Activated T-cell treated with anti-CD3 and anti-CD28 coated beads, Interleukin-2, amount 50 U/mL, for 48 hours (primary cell): Measurements from ENCODE around the gene OLFML2B.

Experiments
- DNase-seq, 2 experiments: peaks; one replicate each; pipeline ENCODE4 v3.0.0-alpha.2; 2020

The OLFML2B gene

DNA sequence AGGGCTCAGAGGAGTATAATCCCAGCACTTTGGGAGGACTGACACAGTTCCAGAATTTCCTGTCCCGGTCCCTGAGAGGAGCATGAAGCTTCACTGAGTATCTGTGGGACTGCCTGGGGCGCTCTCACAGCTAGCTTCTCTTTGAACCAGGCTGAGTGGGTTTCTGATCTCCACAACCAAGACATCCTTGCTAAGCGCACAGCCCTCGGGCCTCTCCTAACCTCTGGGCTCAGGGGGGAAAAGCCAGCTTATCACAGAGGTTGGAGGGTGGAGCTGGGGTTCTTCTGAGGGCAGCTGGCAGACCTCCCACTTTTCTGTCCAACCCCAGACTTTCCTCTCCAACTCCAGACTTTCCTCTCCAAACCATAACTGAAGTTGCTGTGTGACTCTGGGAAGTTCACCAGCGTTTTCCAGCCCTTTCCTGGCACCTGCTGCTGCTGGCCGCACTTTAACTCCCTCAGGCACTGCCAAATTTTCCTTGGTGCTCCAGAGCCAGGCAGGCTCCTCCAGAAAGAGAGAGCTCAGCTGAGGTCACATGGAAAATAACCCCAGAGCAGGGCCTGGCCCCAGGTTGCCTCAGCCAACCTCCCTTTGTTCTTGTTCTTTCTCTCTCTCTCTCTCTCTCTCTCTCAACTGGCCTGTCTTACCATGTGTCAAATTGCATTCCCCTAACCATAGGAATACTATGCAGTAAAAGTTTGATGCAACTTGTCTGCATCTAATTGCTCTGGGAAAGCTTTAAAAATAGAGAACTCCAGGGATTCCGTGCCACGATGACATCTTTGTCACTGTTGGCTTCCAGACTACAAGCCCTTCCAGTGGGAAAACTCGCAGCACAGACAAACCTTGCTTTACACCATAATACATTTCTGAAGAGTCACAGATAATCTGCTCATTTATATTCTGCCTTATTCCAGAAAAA lies 49.5 kb downstream of the OLFML2B start:
- DNase-seq, result no peak

GRCh38 chr1:161972828-161973227 lies 50.8 kb downstream of the OLFML2B start:
- no peak for DNase-seq

DNA sequence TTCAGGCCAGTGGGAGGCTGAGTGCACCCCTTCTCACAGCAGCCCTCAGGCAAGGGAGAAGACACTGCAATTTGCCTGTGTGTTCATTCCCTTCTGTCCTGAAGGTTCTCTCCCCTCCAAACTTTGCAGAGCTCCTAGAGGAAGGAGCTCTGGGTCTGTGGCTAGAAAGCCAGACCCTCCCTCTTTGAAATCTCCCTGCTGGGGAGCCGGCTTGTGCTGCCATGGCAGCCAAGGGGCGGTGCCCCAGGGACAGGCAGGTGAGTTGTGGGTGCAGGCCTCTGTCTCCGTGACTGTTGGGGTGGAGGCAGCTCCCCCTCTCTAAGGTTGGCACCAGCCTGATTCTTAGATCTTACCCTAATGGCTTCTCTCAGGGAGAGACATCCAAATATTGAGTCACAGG lies 53.0 kb downstream of the OLFML2B start:
- DNase-seq, result no peak

GRCh38 chr1:161970036-161970435 lies 53.6 kb downstream of the OLFML2B start:
- no peak for DNase-seq

- no peak for DNase-seq
Measured at GRCh38 chr1:161966067-161966466, 57.6 kb downstream of the OLFML2B start.

DNA sequence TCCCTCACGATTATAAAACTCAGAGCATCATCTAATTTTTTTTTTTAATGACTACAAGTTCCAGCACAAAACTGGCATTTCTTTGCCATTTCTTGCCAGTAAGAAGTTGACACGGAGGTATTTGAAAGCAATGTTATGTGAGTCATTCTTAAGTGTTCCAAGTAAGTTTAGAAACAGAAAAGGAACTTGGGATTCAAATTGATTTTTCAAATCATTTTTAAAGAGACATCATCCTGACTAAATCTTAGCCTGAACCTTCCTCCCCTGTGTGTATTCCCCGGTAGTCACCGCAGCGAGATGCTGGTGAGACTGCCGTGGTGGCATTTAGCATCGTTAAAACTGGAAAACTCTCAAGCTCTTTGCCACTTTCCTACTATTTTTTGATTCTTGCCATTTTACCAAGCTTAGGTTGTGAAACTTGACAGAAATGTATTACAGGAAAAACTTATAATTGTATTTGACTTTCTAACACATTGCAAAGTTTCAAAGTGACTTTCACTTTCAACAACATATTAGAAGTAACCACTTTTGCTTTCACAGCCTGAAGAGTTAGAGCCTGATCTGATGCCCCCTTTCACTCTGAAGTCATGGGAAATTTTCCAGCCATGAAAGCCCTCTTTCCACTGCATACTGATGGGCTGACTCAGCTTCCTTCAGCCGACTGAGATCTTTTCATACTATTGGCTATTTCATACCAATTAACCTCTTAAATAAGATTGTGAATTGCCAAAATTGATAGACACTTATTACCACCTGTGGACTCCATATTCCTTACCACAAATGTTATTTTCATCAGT lies 61.4 kb downstream of the OLFML2B start:
- peak; percentile 41 to 48 for DNase-seq

- peak; percentile 28 to 31 for DNase-seq
Measured at GRCh38 chr1:161958425-161958824, 65.2 kb downstream of the OLFML2B start.

DNA sequence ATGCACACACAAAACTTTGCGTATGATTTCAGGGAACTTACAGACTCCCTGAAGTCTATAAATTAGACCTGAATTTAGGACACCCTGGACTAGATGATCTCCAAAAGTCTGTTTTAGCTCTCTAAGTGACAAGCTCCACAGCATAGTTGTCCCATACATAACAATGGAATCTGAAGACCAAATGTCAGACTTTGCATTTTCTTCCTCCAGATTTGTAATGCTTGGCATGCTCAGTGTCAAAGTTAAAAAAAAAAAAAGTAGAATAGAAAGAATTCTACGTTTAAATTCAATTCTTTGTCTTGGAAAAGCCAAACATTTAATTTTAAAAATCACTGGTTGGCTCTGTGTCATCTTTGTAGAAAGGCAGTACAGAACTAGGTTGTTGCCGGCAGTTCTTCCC lies 66.7 kb downstream of the OLFML2B start:
- DNase-seq, result no peak

DNA sequence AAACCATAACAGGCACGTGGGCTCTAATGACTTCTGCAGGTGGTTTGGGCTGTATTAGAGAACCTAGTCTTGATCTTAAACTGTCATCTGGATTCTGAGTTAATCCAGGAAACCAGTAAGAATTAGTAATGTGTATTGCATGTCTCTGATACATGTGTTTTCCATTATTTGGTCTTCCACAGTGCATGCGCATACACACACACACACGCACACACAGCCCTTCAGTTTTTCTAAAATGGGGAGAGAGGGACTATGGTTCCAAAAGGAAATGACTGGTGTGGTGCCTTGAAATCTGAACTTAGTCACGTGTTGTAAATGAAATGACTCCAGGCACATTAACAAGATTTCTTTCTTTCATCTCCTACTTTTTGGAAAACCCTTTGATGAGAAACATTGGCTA lies 67.6 kb downstream of the OLFML2B start:
- no peak for DNase-seq

DNA sequence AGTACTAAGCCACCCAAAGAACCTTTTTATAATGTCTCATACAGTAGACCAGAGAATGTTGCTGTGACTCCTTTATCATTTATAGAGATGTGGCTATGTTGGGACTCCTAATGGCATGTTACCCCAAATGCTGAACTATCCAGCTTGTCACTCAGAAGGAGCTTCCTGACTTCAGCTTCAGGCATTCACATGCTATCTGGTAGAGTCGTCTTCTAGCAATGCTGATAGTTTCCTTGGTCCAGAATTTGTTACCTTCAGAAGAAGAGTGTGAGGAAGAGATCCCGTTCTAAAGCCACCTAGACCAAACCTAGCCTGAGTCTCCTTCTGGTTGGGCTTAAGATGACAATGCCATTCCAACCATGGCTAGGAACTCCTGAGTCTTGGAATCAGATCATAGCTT lies 68.1 kb downstream of the OLFML2B start:
- no peak for DNase-seq

DNA sequence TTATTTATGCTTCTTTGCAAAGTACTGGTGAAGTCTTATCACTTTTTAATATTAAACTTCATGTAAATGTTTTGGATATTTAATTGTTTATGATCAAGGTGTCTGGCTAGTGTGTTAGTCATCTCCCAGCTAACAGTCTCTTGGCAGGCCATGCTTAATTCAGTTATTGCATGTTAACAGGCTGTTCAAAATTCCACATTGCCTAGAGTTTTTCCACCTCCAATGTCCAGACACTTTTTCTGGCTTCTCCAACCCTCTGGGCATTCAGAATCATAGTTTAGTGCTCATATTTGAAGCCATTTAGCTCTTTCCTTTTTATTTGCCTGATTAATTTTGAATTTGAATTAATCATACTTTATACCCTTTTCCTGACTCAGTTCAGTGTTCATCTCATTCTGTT lies 69.2 kb downstream of the OLFML2B start:
- DNase-seq, result no peak

- no peak for DNase-seq
Measured at GRCh38 chr1:161954050-161954449, 69.6 kb downstream of the OLFML2B start.

- no peak for DNase-seq
Measured at GRCh38 chr1:161953256-161953920, 70.3 kb downstream of the OLFML2B start.

GRCh38 chr1:161952607-161953172 lies 71.0 kb downstream of the OLFML2B start:
- no peak for DNase-seq

DNA sequence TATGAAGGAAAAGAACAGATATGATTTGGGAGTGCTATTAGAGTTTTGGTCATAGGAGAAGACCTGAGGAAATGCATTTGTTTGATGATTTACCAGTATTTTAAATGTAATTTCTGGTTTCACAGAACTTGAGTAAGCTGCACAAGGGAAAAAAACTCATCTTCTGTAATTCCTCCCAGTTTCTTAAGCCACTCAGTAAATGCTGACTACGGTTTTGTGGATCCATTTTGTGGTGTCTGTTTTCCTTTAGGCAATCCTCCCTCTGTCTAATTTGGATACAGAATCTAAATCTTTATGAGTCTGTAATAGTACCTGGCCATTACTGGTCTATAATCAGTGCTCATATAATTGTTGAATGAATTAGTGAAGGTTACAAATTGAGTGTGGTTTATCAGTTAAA lies 72.0 kb downstream of the OLFML2B start:
- DNase-seq, result no peak

DNA sequence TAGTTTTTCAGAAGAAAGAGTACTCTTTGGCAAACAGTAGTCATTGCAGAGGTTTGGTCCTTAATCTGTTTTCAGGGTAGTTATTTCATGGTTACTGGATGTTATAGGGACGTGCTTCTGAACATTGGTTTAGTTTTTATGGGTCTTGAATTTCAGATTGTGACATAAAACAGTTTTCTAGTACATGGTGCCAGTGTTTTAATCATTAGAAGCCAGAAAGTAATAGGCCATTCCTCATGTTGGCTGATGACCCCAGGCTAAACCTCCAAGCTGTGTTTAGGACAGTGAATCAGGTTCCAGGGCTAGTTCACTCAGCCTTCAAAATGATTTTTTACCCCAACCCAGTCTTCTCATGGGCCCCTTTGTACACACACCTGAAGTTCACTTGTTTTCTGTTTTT lies 73.3 kb downstream of the OLFML2B start:
- no peak for DNase-seq

DNA sequence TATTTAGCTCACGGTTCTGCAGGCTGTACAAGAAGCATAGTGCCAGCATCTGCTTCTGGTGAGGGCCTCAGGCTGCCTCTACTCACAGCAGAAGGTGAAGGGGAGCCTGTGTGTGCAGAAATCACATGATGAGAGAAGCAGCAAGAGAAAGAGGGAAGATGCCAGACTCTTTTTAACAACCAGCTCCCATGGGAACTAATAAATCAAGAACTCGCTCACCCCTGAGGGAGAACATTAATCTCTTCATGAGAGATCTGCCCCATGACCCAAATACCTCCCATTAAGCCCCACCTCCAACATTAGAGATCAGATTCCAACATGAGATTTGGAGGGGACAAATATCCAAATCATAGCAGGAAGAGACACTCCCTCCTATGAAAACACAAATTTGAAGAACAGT lies 74.1 kb downstream of the OLFML2B start:
- DNase-seq, result no peak

DNA sequence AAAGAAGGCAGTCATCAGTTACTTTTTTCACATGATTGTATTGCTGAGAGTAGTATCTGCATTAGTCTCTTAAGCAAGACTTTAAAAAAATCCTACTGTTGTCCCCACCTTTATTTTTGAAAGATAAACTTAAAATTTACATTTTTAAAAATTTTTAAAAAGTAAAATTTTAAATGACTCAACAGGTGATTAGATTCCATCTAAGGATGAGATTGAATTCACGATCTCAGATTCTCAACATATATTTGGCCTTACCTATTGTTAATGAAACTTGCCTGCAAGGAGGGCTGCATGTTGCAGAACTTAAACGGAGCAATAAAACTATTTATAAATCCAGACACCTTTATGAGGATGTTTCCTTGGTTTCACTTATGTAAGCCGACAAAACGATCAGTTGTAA lies 75.2 kb downstream of the OLFML2B start:
- no peak for DNase-seq

GRCh38 chr1:161946071-161946987 lies 77.3 kb downstream of the OLFML2B start:
- no peak for DNase-seq

DNA sequence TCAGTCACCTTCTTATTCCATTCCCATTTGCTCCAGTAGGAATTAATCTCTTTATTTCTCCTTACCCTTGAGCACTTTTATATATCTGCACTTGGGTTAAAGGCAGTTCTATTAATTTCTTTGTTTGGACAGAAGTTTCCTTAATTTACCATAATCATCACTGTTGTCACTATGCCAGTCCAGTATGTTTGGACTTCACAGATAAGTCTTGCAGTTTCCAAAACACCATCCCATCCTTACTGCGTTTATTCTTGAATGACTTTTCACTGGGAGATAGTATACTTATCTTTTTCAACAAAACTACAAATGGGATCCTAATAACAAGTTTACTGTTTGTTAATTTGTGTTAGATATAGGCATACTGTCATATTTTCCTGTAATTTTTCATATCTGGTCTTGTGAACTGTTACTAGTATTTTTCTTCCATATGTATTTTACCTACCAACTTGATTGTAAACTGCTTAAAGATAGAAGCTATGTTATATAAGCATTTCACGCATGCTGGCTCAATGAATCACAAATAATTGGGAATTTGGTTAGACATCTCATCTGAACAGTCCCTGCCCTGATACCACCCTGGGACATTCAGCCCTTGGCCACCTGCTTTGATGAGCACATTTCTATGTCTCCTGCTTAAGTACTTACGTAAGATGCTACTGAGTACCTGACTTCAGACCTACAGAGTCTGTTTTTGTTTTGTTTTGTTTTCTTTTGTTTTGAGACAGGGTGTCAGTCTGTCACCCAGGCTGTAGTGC lies 78.2 kb downstream of the OLFML2B start:
- DNase-seq, result no peak

- DNase-seq, result no peak
Measured at GRCh38 chr1:161944381-161944780, 79.3 kb downstream of the OLFML2B start.
